KBM-7 (cell line): ENCODE results near the gene CPNE2.

ENCODE experiments used
- DNase-seq: peaks from one replicate; pipeline ENCODE4 v3.0.0-alpha.2; 2015
- in situ Hi-C: fragments of 300-500 bp; cut with MboI; formaldehyde crosslinking; loops from 2 replicates; pipeline ENCODE4 v1.14.3; 2020; ENCODE audit warnings: low sequenced_read_pairs, low pct_unique_long_range_greater_than_20kb, mixed read lengths

CPNE2 gene

DNA sequence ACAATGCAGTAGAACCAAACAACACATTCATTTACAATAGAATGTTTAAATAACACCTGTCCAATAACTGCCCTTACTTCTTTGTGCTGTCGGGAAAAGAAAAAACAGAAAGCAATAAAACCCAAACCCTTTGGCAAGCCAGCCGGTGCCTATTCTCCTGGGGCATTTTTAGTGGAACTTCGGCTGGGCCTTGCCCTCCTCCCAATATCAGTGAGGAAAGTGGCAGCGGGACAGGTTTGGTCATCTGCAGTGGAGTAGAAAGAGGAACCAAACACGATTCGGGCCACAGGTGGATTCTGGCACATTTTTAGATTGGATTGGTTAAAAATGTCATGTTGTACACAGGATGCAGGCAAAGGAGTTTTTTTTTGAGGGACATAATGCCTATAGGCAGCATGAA lies 61.5 kb downstream of the CPNE2 start:
- in situ Hi-C loops = no loop called here
- no peak for DNase-seq

DNA sequence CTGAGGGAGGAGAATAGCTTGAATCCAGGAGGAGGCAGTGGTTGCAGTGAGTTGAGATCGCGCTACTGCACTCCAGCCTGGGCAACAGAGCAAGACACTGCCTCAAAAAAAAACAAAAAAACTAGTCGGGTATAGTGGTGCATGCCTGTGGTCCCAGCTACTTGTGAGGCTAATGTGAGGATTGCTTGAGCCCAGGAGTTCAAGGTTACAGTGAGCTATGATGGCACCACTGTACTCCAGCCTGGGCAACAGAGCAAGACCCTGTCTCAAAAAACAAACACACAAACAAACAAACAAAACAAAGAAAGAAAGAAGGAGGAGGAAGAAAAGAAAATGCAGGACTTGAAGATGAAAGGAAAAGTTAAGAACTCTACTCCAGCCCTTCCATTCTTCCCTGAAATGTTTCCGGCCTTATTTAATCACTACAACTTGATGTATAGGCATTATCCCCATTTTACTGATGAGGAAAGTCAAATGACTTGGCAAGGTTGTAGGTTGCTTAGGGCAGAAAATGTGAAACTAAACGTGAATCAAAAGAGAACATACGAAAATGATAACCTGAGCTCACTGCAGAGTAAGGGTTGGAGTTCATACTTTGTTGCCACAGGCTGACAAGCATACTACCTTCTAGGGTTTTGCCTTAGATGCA lies 63.4 kb downstream of the CPNE2 start:
- in situ Hi-C loops = no loop called here

DNA sequence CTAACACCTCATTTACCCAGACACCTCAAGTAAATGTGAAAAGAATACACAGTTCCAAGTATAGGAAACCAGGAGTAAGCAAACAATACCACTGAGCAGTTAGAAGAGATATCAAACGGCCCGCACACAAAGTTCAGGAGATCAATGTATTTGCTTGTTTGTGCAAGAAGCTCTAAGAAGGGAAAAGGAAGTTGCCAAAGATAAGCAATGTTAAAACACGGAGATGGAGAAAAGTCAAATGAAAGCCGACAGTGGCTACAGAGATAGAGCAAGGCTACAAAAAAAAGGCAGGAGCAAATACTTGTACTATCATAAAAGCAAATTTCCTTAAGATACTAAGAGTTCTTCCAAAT lies 63.9 kb downstream of the CPNE2 start:
- DNase-seq = no peak
- in situ Hi-C loops = no loop called here

More for the DNA sequence above, 63.4 kb downstream of the CPNE2 start:
- no peak for DNase-seq

DNA sequence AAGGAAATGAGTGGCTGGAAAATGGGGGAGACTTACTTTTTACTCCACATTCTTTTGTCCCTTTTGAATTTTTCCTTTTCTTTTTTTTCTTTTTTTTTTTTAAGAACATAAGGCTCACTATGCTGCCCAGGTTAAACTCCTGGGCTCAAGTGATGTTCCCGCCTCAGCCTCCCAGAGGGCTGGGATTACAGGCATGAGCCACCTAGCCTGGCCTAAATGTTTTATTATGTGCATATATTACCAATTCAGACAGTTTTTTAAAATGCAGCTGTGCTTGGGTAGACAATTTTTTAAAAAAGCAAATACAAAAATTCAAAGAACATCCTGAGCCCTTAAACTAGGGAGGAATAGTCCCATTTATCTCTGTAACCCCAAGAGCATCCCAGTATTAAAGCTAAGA lies 65.2 kb downstream of the CPNE2 start:
- no peak for DNase-seq
- in situ Hi-C loops = no loop called here

DNA sequence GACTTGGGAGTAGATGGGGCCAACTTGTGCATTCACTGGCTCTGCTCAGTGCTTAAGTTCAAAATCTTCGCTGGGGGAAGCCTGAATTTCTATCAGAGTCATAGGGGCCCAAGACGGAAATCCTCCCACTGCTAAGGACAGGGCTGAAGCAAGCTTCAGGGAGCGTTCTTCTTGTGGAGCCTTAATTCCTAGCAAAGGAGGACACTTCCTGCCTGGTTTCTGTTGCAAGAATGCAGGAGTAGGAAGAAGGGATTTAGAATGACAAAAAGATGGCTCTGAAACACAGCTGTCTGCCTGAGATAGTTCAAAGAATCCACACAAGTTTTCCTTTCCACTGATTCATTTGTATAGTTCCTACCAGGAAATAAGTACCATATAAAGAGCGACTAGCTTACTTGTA lies 67.1 kb downstream of the CPNE2 start:
- no peak for DNase-seq
- in situ Hi-C loops = no loop called here

DNA sequence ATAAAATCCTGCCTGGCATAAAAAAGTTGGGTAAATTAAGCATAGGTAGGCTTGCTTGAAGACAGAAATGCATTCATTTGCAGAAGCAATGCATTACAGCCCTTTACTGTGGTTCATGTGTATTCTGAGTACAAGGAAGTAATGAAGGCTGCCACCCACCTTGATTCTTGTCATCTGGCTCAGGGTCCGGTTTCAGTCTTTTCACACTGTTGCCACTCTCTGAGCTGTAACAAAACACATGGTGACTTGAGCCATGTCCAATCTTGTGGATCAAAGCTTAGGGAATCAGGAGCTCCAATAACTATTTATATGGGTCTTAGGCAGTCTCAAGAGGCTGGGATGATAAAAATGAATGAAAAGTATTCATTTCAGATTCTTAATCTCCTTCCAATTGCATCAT lies 71.5 kb downstream of the CPNE2 start:
- DNase-seq = no peak
- in situ Hi-C loops = no loop called here

DNA sequence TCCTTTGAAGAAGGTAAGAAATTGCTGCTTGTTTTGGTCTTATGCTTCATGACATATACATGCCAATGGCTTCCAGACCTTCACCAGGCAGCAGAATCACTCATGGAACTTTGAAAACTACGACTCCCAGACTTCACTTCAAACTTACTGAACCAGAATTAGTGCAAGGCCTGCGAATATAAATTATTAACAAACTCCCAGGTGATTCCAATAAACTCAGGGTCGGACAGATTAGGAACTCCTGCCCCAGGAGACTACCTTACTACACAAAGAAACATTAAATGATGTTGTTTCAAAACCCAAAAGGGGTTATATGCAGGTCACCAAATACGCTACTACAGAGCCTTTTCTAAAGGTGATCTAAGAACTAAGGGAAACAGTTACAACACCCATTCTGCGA lies 73.1 kb downstream of the CPNE2 start:
- no peak for DNase-seq
- in situ Hi-C loops = no loop called here

DNA sequence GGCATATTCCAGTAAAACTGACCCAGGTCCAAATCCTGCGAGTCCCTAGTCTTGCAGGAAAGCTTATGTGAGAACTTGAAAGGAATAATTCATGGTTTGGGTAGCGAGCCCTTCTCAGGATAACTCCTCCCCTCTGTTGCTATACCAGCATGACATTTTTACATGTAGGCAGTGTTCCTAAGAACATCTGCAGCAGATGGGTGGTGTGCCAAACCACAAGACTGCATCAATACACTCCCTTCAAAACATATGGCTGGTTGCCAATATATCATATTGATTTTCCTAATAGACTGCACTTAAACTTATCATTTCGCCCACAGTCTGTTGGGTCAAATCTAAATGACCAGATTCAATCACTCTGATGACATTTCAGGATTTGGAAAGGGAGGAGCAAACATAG lies 73.6 kb downstream of the CPNE2 start:
- no peak for DNase-seq
- in situ Hi-C loops = no loop called here

DNA sequence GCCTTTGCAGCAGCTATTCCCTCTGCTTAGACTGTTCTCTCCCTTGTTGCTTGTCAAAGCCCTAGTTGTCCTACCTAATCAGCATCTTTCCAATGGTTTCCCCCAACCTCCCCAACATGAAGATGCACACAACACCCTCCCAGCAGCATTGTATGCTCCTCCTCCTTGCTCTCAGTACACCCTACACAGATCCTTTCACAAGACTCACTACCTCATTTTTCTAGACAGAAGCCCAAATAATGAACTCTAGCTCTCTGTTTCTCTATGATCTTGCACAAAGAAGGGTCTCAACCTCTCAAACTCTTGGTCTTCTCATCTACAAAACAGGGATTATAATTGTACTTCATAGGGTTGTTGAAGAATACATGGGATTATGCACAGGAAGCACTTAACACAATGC lies 74.1 kb downstream of the CPNE2 start:
- in situ Hi-C loops = no loop called here
- DNase-seq = no peak

DNA sequence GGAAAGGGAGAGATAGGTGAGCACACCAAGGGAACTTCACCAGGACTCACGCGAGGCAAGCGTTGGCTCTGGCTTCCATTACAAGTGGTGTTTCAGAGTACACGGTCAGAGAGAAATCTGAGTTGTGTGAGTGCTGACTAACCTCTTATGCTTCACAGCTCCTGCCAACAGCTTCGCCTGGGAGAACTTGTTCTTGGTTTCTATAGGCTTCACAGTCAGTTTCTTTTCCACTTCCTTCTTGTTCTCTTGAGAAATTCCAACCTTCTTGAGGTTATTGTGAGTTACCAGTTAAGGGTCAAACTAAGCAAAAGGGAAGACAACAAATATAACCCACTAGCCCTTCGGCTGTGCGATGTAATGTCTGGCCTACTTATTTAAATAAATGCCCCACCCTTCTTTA lies 74.6 kb downstream of the CPNE2 start:
- no peak for DNase-seq
- in situ Hi-C loops = no loop called here

DNA sequence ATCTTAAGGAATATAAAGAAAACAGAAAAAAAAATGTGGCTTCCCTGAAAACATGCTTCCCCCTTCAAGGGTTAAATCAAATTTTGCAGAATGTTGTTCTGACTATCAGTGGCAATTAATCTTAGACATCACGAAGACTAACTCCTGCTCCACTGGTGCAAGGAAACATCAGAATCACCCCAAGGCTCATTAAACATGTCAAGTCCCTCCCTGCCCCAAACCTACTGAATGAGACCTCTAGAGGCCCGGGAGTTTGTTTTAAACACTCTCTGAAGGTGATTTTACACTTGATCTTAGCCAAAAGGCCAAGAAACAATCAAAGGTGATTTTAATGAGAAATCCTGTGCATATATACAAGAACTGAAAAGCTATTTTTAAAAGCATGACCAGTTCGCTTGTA lies 75.2 kb downstream of the CPNE2 start:
- DNase-seq = no peak
- in situ Hi-C loops = no loop called here

DNA sequence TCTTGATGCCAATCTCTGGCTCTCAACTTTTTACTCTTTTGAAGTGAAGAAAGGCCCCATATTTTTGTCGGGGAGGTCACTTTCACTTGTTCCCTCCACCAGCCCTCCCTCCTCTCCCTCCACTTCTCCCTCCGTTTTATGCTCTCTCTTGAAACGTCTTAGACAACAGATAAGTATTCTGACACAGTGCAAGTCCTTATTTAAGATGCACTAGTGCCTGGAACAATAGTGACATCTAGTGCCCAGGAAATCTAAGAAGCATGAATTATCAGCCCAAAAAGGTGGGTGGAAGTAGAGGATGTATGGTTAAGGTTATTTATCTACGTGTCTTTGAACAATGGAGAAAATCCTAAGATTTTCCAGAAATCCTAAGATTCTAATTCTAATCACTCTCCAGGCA lies 75.6 kb downstream of the CPNE2 start:
- DNase-seq = peak; percentile 80
- in situ Hi-C loops = no loop called here

DNA sequence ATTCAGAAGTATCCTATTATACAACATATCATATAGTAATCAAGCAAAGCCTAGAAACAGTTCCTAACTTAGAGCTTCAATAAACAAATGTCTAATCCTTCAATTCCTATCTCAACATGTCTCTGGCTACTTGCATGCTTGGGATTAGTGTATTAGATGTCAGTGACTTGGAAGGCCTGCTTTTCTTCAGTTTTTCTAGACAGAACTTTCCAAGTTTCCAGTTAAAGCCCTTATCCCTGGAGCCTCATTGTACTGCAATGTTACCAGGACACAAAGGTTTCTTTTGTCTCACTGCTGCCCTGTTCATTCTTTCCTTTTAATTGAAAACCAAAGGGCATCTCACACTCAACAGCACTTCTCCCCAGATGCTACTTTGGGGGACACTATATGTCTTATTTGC lies 76.9 kb downstream of the CPNE2 start:
- no peak for DNase-seq
- in situ Hi-C loops = no loop called here

DNA sequence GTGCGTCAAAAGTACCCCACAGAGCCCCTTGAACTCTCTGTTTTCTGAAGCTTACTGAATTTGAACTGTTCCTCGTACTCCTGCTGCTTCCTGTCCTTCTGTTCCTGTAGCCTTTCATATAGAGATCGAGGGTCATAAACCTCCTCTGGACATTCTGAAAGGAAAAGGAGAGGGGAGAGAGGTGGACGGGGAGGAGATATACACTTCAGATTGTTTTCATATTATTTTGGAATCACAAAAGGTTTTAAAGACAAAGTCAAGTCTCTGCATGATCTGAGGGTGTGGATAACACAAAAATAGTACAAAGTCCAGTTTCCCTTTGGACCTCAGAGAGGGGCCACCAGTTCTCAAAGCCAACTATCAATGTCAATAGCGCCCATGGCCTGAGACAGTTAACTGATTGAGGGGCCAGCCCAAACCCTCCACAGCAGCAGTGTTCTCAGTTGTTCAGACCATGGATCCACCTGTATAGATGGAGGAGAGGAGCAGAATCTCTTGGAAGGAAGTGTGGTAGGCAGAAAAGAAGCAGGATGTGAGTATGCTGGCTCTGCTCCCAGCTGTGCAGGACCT lies 80.4 kb downstream of the CPNE2 start:
- no peak for DNase-seq
- in situ Hi-C loops = no loop called here

DNA sequence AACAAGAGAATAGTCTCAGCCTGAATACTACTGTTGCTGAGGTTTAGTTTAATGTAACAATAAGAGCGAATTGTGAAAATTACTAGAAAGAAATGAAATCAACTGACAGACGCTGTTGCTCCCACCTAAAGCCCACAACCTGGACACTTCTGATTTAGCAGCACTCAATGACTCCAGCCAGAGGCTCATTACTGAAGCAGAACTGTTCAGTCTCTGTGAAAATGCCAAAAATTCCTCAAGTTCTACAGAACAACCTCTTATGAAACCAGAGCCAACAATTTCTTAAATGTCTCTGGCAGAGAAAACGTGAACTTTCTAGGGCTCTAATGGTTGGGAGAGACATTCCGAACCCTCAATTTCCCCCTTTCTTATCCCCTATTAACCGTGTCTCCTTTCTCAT lies 83.5 kb downstream of the CPNE2 start:
- in situ Hi-C loops = no loop called here
- no peak for DNase-seq

DNA sequence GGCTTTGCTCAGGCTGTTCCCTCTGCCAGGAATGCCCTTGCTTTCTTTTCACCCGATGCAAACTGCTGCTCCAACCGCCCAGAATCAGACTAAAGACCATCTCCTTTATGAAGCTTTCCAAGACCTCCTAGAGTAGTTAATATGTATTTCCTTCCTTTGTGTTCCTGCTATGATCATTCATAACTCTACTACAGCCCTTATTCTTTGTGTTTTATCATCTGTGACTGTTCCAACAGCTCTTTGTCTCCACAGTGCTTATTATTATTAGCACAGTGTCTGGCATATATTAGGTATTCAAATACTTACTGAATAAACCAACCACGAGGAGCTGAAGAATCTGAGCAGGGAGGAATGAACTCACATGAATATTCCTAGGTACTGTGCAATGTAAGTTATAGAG lies 85.8 kb downstream of the CPNE2 start:
- no peak for DNase-seq
- in situ Hi-C loops = no loop called here

DNA sequence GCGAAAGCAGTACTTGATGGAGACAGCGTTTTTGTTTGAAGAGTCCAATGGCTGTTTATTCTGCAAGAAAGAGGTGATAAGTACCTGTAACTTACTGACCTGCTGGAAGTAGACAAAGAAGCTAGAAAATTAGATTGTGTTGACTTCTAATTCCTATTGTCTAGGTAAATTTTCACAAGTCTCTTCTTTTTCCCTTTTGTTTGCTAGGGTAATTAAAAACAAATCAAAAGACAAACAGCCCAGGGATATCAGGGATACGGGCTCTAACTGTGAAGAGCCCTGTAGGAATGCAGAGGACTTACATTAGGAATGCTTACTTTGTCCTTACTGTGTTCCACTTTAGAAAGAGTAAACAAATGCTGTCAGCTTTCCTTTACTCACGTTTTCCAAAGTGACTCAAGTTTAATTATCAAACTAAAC lies 86.4 kb downstream of the CPNE2 start:
- DNase-seq = no peak
- in situ Hi-C loops = no loop called here

DNA sequence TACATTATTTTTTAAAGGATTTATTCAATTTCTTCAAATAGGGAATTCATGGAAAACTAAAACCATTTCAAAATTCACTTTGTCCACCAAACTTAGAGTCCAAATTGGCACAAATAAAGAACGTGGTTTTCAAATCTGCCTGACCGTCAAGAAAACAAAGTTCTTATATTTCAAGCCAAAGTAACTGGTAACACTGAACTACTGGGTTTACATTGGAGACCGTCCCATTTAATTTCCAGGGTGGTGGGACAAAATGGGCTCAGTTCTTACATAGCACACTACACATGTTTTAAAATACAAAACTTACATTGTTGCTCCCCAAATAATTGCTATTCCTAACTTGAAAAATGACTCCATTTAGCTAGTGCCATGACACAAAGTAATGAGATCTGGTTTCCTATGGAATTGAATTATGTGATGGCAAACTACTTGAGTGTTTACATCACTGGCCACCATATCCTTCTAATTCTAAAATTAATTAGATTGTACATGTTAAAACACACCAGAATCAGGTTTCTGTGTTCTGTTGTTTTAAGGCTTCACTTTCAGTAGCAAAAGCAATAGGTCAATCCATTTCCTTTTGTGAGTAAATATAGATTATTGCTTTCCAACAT lies 86.9 kb downstream of the CPNE2 start:
- in situ Hi-C loops = no loop called here
- no peak for DNase-seq

DNA sequence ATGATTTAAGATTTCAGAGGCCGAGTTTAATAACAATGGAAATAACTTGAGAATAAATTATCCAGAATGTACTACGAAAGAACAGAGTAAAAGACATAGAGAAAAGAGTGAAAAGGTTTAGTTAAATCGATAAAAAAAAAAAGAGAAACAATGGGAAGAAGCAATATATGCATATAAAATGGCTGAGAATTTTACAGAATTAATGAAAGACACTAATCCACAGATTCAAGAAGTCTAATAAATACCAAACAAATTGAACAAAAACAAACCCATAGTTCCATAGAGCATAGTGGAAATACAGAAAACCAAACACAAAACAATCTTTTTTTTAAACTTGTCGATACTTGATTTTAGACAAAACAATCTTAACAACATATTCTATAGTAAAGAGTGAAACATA lies 91.7 kb downstream of the CPNE2 start:
- in situ Hi-C loops = no loop called here

DNA sequence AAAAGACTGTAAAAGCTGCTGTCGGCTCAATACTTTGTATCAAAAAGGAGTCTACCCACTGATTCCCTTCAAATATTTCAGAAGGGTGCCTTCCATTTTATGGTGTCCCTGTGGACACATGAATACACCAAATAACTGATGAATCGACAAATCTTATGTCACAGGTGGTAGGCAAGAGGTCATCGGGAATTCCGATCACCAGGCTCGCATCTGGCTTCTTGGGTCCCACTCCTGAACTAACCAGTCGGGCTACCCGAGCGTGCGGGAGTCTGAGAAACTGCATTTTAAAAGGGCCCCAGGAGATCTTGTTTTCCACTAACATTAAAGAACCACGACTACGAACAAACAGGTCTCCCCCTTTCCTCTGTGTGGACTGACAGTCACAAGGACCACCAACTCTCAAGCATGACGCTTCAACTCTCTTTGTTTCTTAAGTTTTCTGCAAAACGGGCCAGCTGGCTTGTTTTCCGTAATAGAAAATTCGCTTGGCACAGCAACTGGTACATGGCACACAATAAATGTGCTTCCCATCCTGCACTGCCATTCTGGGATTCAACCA lies 92.6 kb downstream of the CPNE2 start:
- in situ Hi-C loops = no loop called here
- no peak for DNase-seq

More for the DNA sequence above, 91.7 kb downstream of the CPNE2 start:
- DNase-seq = no peak

DNA sequence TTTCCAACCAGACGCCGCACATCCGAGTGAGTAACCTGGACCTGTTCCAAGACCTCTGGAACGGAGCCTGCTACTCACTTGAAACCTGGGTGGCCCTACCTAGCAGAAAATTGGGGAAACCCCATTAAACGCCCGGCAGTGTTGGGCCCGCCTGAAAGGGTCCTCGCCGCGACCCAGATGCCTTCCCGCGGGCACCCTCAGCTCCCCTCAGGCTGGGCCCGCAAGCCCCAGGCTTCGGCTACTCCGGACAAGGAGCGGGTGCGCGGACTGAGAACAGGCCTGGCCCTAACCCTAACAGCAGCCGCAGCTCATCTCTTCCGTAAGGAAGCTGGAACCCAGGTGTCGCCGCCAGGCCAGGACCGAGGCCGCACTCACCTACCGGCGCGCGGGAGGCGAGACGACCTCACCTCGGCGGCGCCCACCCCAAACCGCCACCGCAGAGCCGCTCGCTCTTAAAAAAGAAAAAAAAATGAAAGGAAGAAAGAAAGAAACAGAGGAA lies 93.1 kb downstream of the CPNE2 start:
- no peak for DNase-seq
- in situ Hi-C loops = no loop called here
